PC-3 (cell line): Measurements from ENCODE around the gene ZNF407. TPM values are rescaled to one million over a fixed set of nuclear protein-coding genes. Genes with fewer than 3 reads are reported as not detected.

Experiments
- ATAC-seq: fragments of 200-7000 bp; cut with Tn5 transposase; 2 replicates; pipeline ENCODE4 v1.9.1; 2020; ENCODE audit warnings: mild to moderate bottlenecking, moderate library complexity
- BruUV-seq: library from RNA; stranded (reverse); fragments of 400-500 nt; replicated peaks from 2 replicates; lab custom pipeline; 2021; lab: Mats Ljungman, UMichigan
- CTCF ChIA-PET: fragments of 300-600 bp; sonication (Branson Sonifier 250); formaldehyde crosslinking; loops from one replicate; lab custom pipeline; 2022; ENCODE audit warnings: antibody characterized with exemption; lab: Charles Lee
- POLR2A ChIA-PET: fragments of 300-600 bp; sonication (Branson Sonifier 250); formaldehyde crosslinking; loops from one replicate; lab custom pipeline; 2022; ENCODE audit warnings: antibody characterized with exemption; ENCODE audit not compliant: unreplicated experiment; lab: Charles Lee
- DNase-seq: peaks from one replicate; pipeline ENCODE4 v3.0.0-alpha.2; 2015
- H2AFZ ChIP-seq: fragments of 300-600 bp; sonication (generic); 2 replicates; pipeline ENCODE4 v1.6.0; 2016; ENCODE audit warnings: antibody characterized with exemption, low read length
- H3F3A ChIP-seq: fragments of 300-600 bp; sonication (generic); one replicate; pipeline ENCODE4 v1.6.0; 2017; ENCODE audit warnings: antibody characterized with exemption, low read length, control low read depth, mild to moderate bottlenecking; ENCODE audit not compliant: unreplicated experiment
- H3K27ac ChIP-seq: fragments of 300-600 bp; sonication (generic); 2 replicates; pipeline ENCODE4 v1.5.1; 2016; ENCODE audit warnings: mild to moderate bottlenecking, low read length
- H3K27me3 ChIP-seq: fragments of 300-600 bp; sonication (generic); 2 replicates; pipeline ENCODE4 v1.6.1; 2016; ENCODE audit warnings: low read length, mixed read lengths
- H3K36me3 ChIP-seq: fragments of 300-600 bp; sonication (generic); 2 replicates; pipeline ENCODE4 v1.6.1; 2016; ENCODE audit warnings: low read depth, mixed run types, low read length, mixed read lengths
- H3K4me1 ChIP-seq: fragments of 300-600 bp; sonication (generic); 2 replicates; pipeline ENCODE4 v1.5.1; 2016; ENCODE audit warnings: low read length; ENCODE audit not compliant: insufficient read depth
- H3K4me2 ChIP-seq: fragments of 300-600 bp; sonication (generic); 2 replicates; pipeline ENCODE4 v1.6.0; 2016; ENCODE audit warnings: low read length
- H3K4me3 ChIP-seq: fragments of 300-600 bp; sonication (generic); 2 replicates; pipeline ENCODE4 v1.5.1; 2016; ENCODE audit warnings: mild to moderate bottlenecking, low read length, mixed read lengths
- H3K79me2 ChIP-seq: fragments of 300-600 bp; sonication (generic); 2 replicates; pipeline ENCODE4 v1.6.1; 2017; ENCODE audit warnings: low read length, mixed read lengths
- H3K9ac ChIP-seq: fragments of 300-600 bp; sonication (generic); 2 replicates; pipeline ENCODE4 v1.6.0; 2016; ENCODE audit warnings: mild to moderate bottlenecking, low read length
- H3K9me2 ChIP-seq: fragments of 300-600 bp; sonication (generic); replicated peaks from 2 replicates; pipeline ENCODE4 v1.6.1; 2016; ENCODE audit warnings: mixed run types, low read length, mixed read lengths
- H3K9me3 ChIP-seq: fragments of 300-600 bp; sonication (generic); 2 replicates; pipeline ENCODE4 v1.6.1; 2016; ENCODE audit warnings: low read length, mixed read lengths
- H4K20me1 ChIP-seq: fragments of 300-600 bp; sonication (generic); 2 replicates; pipeline ENCODE4 v1.6.1; 2016; ENCODE audit warnings: low read length, mixed read lengths
- CTCF ChIP-seq: fragments of 300-600 bp; sonication (generic); conservative IDR thresholded peaks from 2 replicates; pipeline ENCODE4 v1.5.1; 2017; ENCODE audit warnings: antibody characterized with exemption, low read depth, mild to moderate bottlenecking, low read length
- EZH2 ChIP-seq: fragments of 300-600 bp; sonication (generic); IDR thresholded peaks from one replicate; pipeline ENCODE4 v1.6.1; 2017; ENCODE audit warnings: antibody characterized with exemption, mild to moderate bottlenecking, low read length; ENCODE audit not compliant: unreplicated experiment
- EZH2phosphoT487 ChIP-seq: fragments of 300-600 bp; sonication (generic); IDR thresholded peaks from 2 replicates; pipeline ENCODE4 v1.6.1; 2018; ENCODE audit warnings: mild to moderate bottlenecking, antibody characterized with exemption, low read length, borderline replicate concordance
- intact Hi-C: fragments of 100-400 bp; cut with micrococcal nuclease; formaldehyde crosslinking; loops from 2 replicates; pipeline ENCODE4 v1.9.0; 2023
- total RNA-seq: library from RNA; depleted of rRNA; stranded (reverse); fragments of >200 nt; gene quantifications from 2 replicates; pipeline ENCODE4 v1.2.3, GENCODE V29; 2014

ZNF407 gene
- total RNA-seq, 1 experiment from 2014 or later = 9.3 TPM

GRCh38 chr18:75049455-75049789 lies 451.8 kb downstream of the ZNF407 start:
- H3K27me3 ChIP-seq = no peaks in the 10 kb centered on the region

GRCh38 chr18:75051757-75052156 lies 454.1 kb downstream of the ZNF407 start:
- intact Hi-C loops = no loop called here
- no peak overlapping the region for H2AFZ ChIP-seq
- no TSS peak for BruUV-seq
- peaks cover 16% of the 10 kb centered on the region for H3K4me1 ChIP-seq
- H3K4me2 ChIP-seq = no peak overlapping the region
- ChIA-PET POLR2A (no interaction called here), CTCF (no interaction called here)
- H3K9me3 ChIP-seq = no peaks in the 10 kb centered on the region
- ATAC-seq (no peak), DNase-seq (no peak)
- H3K9me2 ChIP-seq = no peaks in the 10 kb centered on the region
- no peak for TF ChIP-seq EZH2
- no peak for TF ChIP-seq CTCF
- no peak for TF ChIP-seq EZH2phosphoT487
- H3K4me3 ChIP-seq = no peak overlapping the region
- no peaks in the 10 kb centered on the region for H4K20me1 ChIP-seq
- no peaks in the 10 kb centered on the region for H3K36me3 ChIP-seq
- H3F3A ChIP-seq = no peaks in the 10 kb centered on the region
- H3K27ac ChIP-seq = no peak overlapping the region
- no peaks in the 10 kb centered on the region for H3K79me2 ChIP-seq
- H3K27me3 ChIP-seq = no peaks in the 10 kb centered on the region
- H3K9ac ChIP-seq = no peak overlapping the region

More at GRCh38 chr18:75049455-75049789, 451.8 kb downstream of the ZNF407 start:
- Histone ChIP-seq H3K9ac (no peak overlapping the region), H4K20me1 (no peaks in the 10 kb centered on the region), H3K27ac (no peak overlapping the region), H3K4me3 (no peak overlapping the region), H3K9me3 (no peaks in the 10 kb centered on the region), H2AFZ (0 out of 2 replicates have a peak overlapping the region, but pooled peaks have one; percentile 28), H3F3A (no peaks in the 10 kb centered on the region), H3K36me3 (no peaks in the 10 kb centered on the region), H3K4me1 (peaks cover 16% of the 10 kb centered on the region), H3K79me2 (no peaks in the 10 kb centered on the region), H3K4me2 (peak overlapping the region; percentile 40), H3K9me2 (no peaks in the 10 kb centered on the region)
- TF ChIP-seq EZH2phosphoT487 = no peak
- TF ChIP-seq CTCF = no peak
- no peak for TF ChIP-seq EZH2
- ATAC-seq (peak; percentile 57), DNase-seq (peak; percentile 58)
- no TSS peak for BruUV-seq
- CTCF ChIA-PET = interaction anchor here (0.6 to 0.9 kb wide), 2 partner anchors 34 to 209 kb away, joined by 3 read pairs; no protein-coding TSS in a partner anchor
- POLR2A ChIA-PET = no interaction called here
- intact Hi-C loops = no loop called here

GRCh38 chr18:75052475-75052874 lies 454.8 kb downstream of the ZNF407 start:
- BruUV-seq = no TSS peak
- Histone ChIP-seq H3K27me3 (no peaks in the 10 kb centered on the region), H3K4me1 (peaks cover 16% of the 10 kb centered on the region), H3F3A (no peaks in the 10 kb centered on the region), H3K9me3 (no peaks in the 10 kb centered on the region), H3K9me2 (no peaks in the 10 kb centered on the region), H3K4me2 (no peak overlapping the region), H3K9ac (no peak overlapping the region), H3K36me3 (no peaks in the 10 kb centered on the region), H3K27ac (no peak overlapping the region), H3K79me2 (no peaks in the 10 kb centered on the region), H2AFZ (no peak overlapping the region), H4K20me1 (no peaks in the 10 kb centered on the region), H3K4me3 (no peak overlapping the region)
- DNase-seq (no peak), ATAC-seq (no peak)
- ChIA-PET CTCF (no interaction called here), POLR2A (interaction anchor here (0.6 kb wide), 1 partner anchor 1072 kb away, joined by 3 read pairs; no protein-coding TSS in a partner anchor)
- intact Hi-C loops = no loop called here
- TF ChIP-seq EZH2 = no peak
- no peak for TF ChIP-seq EZH2phosphoT487
- TF ChIP-seq CTCF = no peak
